K562 (cell line): ENCODE data around the gene MTREX. TPM values are rescaled to one million over a fixed set of nuclear protein-coding genes. Genes with fewer than 3 reads are reported as not detected.

Experiments used
- ATAC-seq: fragments of 200-7000 bp; cut with Tn5 transposase; 3 replicates; pipeline ENCODE4 v1.9.1; 2020; ENCODE audit warnings: moderate library complexity
- Bru-seq: library from RNA; stranded (reverse); fragments of 400-500 nt; gene quantifications from one replicate; lab custom pipeline; 2021; lab: Mats Ljungman, UMichigan
- BruChase-seq, 2 experiments: library from RNA; stranded (reverse); fragments of 400-500 nt; gene quantifications; one replicate each; lab custom pipeline; 2021; lab: Mats Ljungman, UMichigan
- BruUV-seq: library from RNA; stranded (reverse); fragments of 400-500 nt; replicated peaks from 2 replicates; lab custom pipeline; 2021; lab: Mats Ljungman, UMichigan
- CTCF ChIA-PET: fragments of 300-600 bp; formaldehyde crosslinking; extraction: SDS; loops from one replicate; lab custom pipeline; 2021; ENCODE audit warnings: low intra/inter-chr PET ratio; lab: Yijun Ruan, JAX
- POLR2A ChIA-PET: fragments of 300-600, 350-650 bp; sonication (Branson Sonifier 250); formaldehyde crosslinking; extraction: SDS; loops from one replicate; lab custom pipeline; 2021; ENCODE audit warnings: antibody characterized with exemption, inconsistent platforms; lab: Yijun Ruan, JAX
- DNase-seq, 4 experiments: peaks; one replicate each; pipeline versions ENCODE4 v3.0.0 to v3.0.0-alpha.2; 2011 to 2018; ENCODE audit warnings: low spot score in 3 of 4, mixed read lengths in 3 of 4; ENCODE audit errors: extremely low read depth in 1 of 4
- FAIRE-seq: peaks from 2 replicates; lab custom pipeline; 2011; peaks lifted over from hg19 to GRCh38; lab: Jason Lieb, UNC
- H2AFZ ChIP-seq: 2 replicates; pipeline ENCODE4 v1.6.0; 2011; ENCODE audit warnings: low read depth, low read length, control low read depth, inconsistent platforms
- H3K27ac ChIP-seq: fragments of 200-600 bp; 3 replicates; pipeline ENCODE4 v1.8.0; 2011; ENCODE audit warnings: low read depth, mild to moderate bottlenecking, control low read depth, inconsistent platforms, low read length, moderate library complexity, mixed read lengths; ENCODE audit errors: extremely low read depth
- H3K27me3 ChIP-seq, 2 experiments: fragments of 300-600 bp in 1 of 2; 2 replicates in 1 of 2; 3 replicates in 1 of 2; pipeline versions ENCODE4 v1.6.0 to v1.8.0; 2011; ENCODE audit warnings: inconsistent platforms in 2 of 2, low read length in 2 of 2, mild to moderate bottlenecking in 1 of 2, mixed read lengths in 1 of 2, moderate library complexity in 1 of 2; ENCODE audit not compliant: control insufficient read depth in 2 of 2, insufficient read depth in 2 of 2
- H3K36me3 ChIP-seq: fragments of 300-600 bp; 3 replicates; pipeline ENCODE4 v1.8.0; 2011; ENCODE audit warnings: mild to moderate bottlenecking, low read length, inconsistent platforms; ENCODE audit not compliant: control insufficient read depth, insufficient read depth
- H3K4me1 ChIP-seq, 2 experiments: fragments of 200-600 bp in 1 of 2; replicated peaks in 1 of 2; 2 replicates in 1 of 2; 3 replicates in 1 of 2; pipeline versions ENCODE4 v1.5.1 to v1.8.0; 2011; ENCODE audit warnings: inconsistent platforms in 2 of 2, low read length in 2 of 2, mild to moderate bottlenecking in 1 of 2, mixed read lengths in 1 of 2, moderate library complexity in 1 of 2; ENCODE audit not compliant: control insufficient read depth in 2 of 2, insufficient read depth in 2 of 2
- H3K4me2 ChIP-seq: 2 replicates; pipeline ENCODE4 v1.6.1; 2011; ENCODE audit warnings: low read length, control low read depth, inconsistent platforms, mixed read lengths; ENCODE audit not compliant: insufficient read depth
- H3K4me3 ChIP-seq: fragments of 200-600 bp; sonication (generic), shearing (Covaris generic); 2 replicates; pipeline ENCODE4 v1.5.1; 2016; ENCODE audit warnings: control low read depth, inconsistent platforms
- H3K79me2 ChIP-seq: fragments of 200-600 bp; 3 replicates; pipeline ENCODE4 v1.8.0; 2011; ENCODE audit warnings: low read length, inconsistent platforms; ENCODE audit not compliant: control insufficient read depth, insufficient read depth
- H3K9ac ChIP-seq, 2 experiments: 2 replicates each; pipeline versions ENCODE4 v1.6.0 to v1.6.1; 2011; ENCODE audit warnings: low read depth in 2 of 2, low read length in 2 of 2, control low read depth in 1 of 2, inconsistent platforms in 1 of 2, mild to moderate bottlenecking in 1 of 2, mixed read lengths in 1 of 2; ENCODE audit not compliant: insufficient read depth in 1 of 2
- H3K9me1 ChIP-seq: one replicate; pipeline ENCODE4 v1.6.0; 2011; ENCODE audit warnings: inconsistent platforms, mild to moderate bottlenecking, low read length, moderate library complexity; ENCODE audit not compliant: control insufficient read depth, insufficient read depth
- H3K9me3 ChIP-seq: replicated peaks from 2 replicates; pipeline ENCODE4 v1.5.1; 2011; ENCODE audit warnings: low read depth, low read length, inconsistent platforms; ENCODE audit not compliant: control insufficient read depth, insufficient read depth
- H4K20me1 ChIP-seq: replicated peaks from 2 replicates; pipeline ENCODE4 v1.6.1; 2011; ENCODE audit warnings: low read length, inconsistent platforms, mixed read lengths; ENCODE audit not compliant: control insufficient read depth, insufficient read depth
- MYBL2 ChIP-seq, 2 experiments: fragments of 450-650 bp in 1 of 2; sonication (generic) in 1 of 2; formaldehyde crosslinking in 1 of 2; IDR thresholded peaks; 2 replicates each; pipeline versions ENCODE4 v1.6.1 to v1.8.1; 2017 to 2022; ENCODE audit warnings: borderline replicate concordance in 1 of 2, inconsistent platforms in 1 of 2, low read depth in 1 of 2, mild to moderate bottlenecking in 1 of 2, missing genetic modification reagents in 1 of 2, moderate library complexity in 1 of 2
- MYC ChIP-seq, 2 experiments: fragments of 250-450 bp in 1 of 2; sonication (Bioruptor Pico) in 1 of 2; IDR thresholded peaks; 2 replicates each; pipeline versions ENCODE4 v1.5.1 to v1.6.1; 2012 to 2021; ENCODE audit warnings: low read depth in 2 of 2, borderline replicate concordance in 1 of 2, improper control_type of control experiment in 1 of 2, low read length in 1 of 2, mild to moderate bottlenecking in 1 of 2, moderate library complexity in 1 of 2
- POU5F1 ChIP-seq: fragments of 150-350 bp; IDR thresholded peaks from 2 replicates; pipeline ENCODE4 v1.6.1; 2014; ENCODE audit warnings: borderline replicate concordance, low read length, low read depth, mild to moderate bottlenecking; ENCODE audit not compliant: partially characterized antibody
- SUPT5H ChIP-seq: fragments of 450-650 bp; IDR thresholded peaks from 2 replicates; pipeline ENCODE4 v1.6.1; 2016
- TCF3 ChIP-seq: sonication (generic); formaldehyde crosslinking; IDR thresholded peaks from 2 replicates; pipeline ENCODE4 v1.4.0; 2020; ENCODE audit warnings: mild to moderate bottlenecking, missing genetic modification reagents
- ZFX ChIP-seq: sonication (generic); formaldehyde crosslinking; IDR thresholded peaks from 2 replicates; pipeline ENCODE4 v1.8.0; 2022; ENCODE audit warnings: mild to moderate bottlenecking, missing genetic modification reagents, moderate library complexity
- ZNF316 ChIP-seq: fragments of 450-650 bp; IDR thresholded peaks from 2 replicates; pipeline ENCODE4 v1.6.1; 2016
- WGBS: fragments of 100-300 bp; shearing (Covaris generic); methylation state at CpG from one replicate; pipeline ENCODE4 v1.1.6; 2016; ENCODE audit warnings: low coverage, mixed read lengths; ENCODE audit not compliant: insufficient coverage; ENCODE audit errors: missing lambda C conversion rate; 5-methylcytosine and 5-hydroxymethylcytosine counted together
- in situ Hi-C: fragments of 300-500 bp; cut with MboI; formaldehyde crosslinking; loops from 4 replicates; pipeline ENCODE4 v1.15.0; 2018; ENCODE audit warnings: inconsistent platforms, mixed read lengths
- intact Hi-C: fragments of 100-400 bp; cut with micrococcal nuclease; formaldehyde crosslinking; loops from 2 replicates; pipeline ENCODE4 v1.14.2; 2022
- long read RNA-seq, 3 experiments: library from polyadenylated mRNA in 2 of 3; library from RNA in 1 of 3; unstranded in 2 of 3; stranded (forward) in 1 of 3; transcript quantifications; one replicate each; pipeline ENCODE4 v2.0.0, GENCODE V29; 2019 to 2022
- polyA minus RNA-seq, 3 experiments: library from RNA; depleted of rRNA, polyadenylated mRNA; stranded (reverse); fragments of >200 nt; gene quantifications; 2 replicates each; pipeline ENCODE4 v1.2.3, GENCODE V29; 2011
- polyA plus RNA-seq, 8 experiments: library from polyadenylated mRNA; depleted of rRNA in 4 of 8; stranded (reverse) in 5 of 8; unstranded in 3 of 8; fragments of >200 nt; fragmentation: Nextera tagmentation in 2 of 8; fragmentation: Illumina TruSeq in 1 of 8; extraction: Ambion mirVana in 2 of 8; extraction: Trizol in 1 of 8; gene quantifications; 2 replicates each; pipeline versions ENCODE4 v1.2.1 to v1.2.3, GENCODE V29; 2011 to 2014; ENCODE audit warnings: inconsistent platforms in 1 of 8, missing spikeins in 1 of 8
- total RNA-seq, 7 experiments: library from RNA; depleted of rRNA in 6 of 7; stranded (reverse); fragments of >200 nt in 6 of 7; fragmentation: Illumina TruSeq in 2 of 7; extraction: Trizol in 2 of 7; gene quantifications; 2 replicates each; pipeline versions ENCODE4 v1.2.1 to v1.2.3, GENCODE V29; 2011 to 2021; ENCODE audit warnings: low replicate concordance in 1 of 7
- TF ChIP-seq, protein P1 (sequence below), 2 experiments: fragments of 150-350 bp in 1 of 2; IDR thresholded peaks; 2 replicates each; pipeline ENCODE4 v1.6.1; 2012 to 2016; ENCODE audit warnings: low read depth in 2 of 2, low read length in 2 of 2, mild to moderate bottlenecking in 1 of 2, moderate library complexity in 1 of 2
- TF ChIP-seq, protein P2 (sequence below): fragments of 450-650 bp; IDR thresholded peaks from 2 replicates; pipeline ENCODE4 v1.6.1; 2016; ENCODE audit warnings: low read depth, mild to moderate bottlenecking, moderate library complexity

MTREX gene
- 49.3 and 185 TPM in 2 replicates for total RNA-seq (2011; cell fraction: chromatin; rRNA removed; ENCODE audit: low replicate concordance)
- total RNA-seq (2011; cell fraction: nucleolus; rRNA removed): 21.7 and 31.1 TPM in 2 replicates
- total RNA-seq (2011; cell fraction: nucleoplasm; rRNA removed): 63.9 and 65.7 TPM in 2 replicates
- total RNA-seq (2014; rRNA removed) (113 and 193 TPM in 2 replicates), total RNA-seq (2014; rRNA removed; fragmentation: Illumina TruSeq; extraction: Trizol) (177 and 192 TPM in 2 replicates), total RNA-seq (2015; rRNA removed; fragmentation: Illumina TruSeq; extraction: Trizol) (167 and 193 TPM in 2 replicates), total RNA-seq (2021) (152 and 153 TPM in 2 replicates), polyA plus RNA-seq (2011; rRNA removed) (72.4 and 116 TPM in 2 replicates), polyA plus RNA-seq (2014; fragmentation: Illumina TruSeq; extraction: Trizol) (125 and 129 TPM in 2 replicates), polyA plus RNA-seq (2014; fragmentation: Nextera tagmentation; extraction: Ambion mirVana) (100 to 1,000 TPM in 1 of 2 experiments, 10 to 100 TPM in 1; 52.9 to 101 TPM), polyA plus RNA-seq (2014; rRNA removed) (114 and 150 TPM in 2 replicates), polyA minus RNA-seq (2011; rRNA and poly(A)+ RNA removed) (271 and 298 TPM in 2 replicates), Bru-seq, nascent RNA (percentile 91 among the genes with signal in this experiment), BruChase-seq, experiment 1, labeled RNA remaining after a 2-hour chase (percentile 94 among the genes with signal in this experiment), BruChase-seq, experiment 2, labeled RNA remaining after a 6-hour chase (percentile 92 among the genes with signal in this experiment)
- polyA plus RNA-seq (2011; cell fraction: cytosol; rRNA removed): 14.1 and 28.7 TPM in 2 replicates
- polyA plus RNA-seq (2011; cell fraction: nucleus; rRNA removed): 25.6 and 33.2 TPM in 2 replicates
- 58.0 and 106 TPM in 2 replicates for polyA plus RNA-seq (2012)
- polyA minus RNA-seq (2011; cell fraction: cytosol; rRNA and poly(A)+ RNA removed): 97.8 and 104 TPM in 2 replicates
- 54.3 and 85.9 TPM in 2 replicates for polyA minus RNA-seq (2011; cell fraction: nucleus; rRNA and poly(A)+ RNA removed)
- long read RNA-seq, experiment 1, full-length matches to known transcripts: 139 of 237 reads
- long read RNA-seq, experiment 1, partial matches to known transcripts: 71 of 237 reads
- long read RNA-seq, experiment 1, other reads (novel, unspliced or antisense): 27 of 237 reads
- long read RNA-seq, experiment 2, full-length matches to known transcripts: 30 of 109 reads
- long read RNA-seq, experiment 2, partial matches to known transcripts: 48 of 109 reads
- long read RNA-seq, experiment 2, other reads (novel, unspliced or antisense): 31 of 109 reads
- long read RNA-seq, experiment 3, full-length matches to known transcripts: 14 of 40 reads
- long read RNA-seq, experiment 3, partial matches to known transcripts: 21 of 40 reads
- long read RNA-seq, experiment 3, other reads (novel, unspliced or antisense): 5 of 40 reads

DNA sequence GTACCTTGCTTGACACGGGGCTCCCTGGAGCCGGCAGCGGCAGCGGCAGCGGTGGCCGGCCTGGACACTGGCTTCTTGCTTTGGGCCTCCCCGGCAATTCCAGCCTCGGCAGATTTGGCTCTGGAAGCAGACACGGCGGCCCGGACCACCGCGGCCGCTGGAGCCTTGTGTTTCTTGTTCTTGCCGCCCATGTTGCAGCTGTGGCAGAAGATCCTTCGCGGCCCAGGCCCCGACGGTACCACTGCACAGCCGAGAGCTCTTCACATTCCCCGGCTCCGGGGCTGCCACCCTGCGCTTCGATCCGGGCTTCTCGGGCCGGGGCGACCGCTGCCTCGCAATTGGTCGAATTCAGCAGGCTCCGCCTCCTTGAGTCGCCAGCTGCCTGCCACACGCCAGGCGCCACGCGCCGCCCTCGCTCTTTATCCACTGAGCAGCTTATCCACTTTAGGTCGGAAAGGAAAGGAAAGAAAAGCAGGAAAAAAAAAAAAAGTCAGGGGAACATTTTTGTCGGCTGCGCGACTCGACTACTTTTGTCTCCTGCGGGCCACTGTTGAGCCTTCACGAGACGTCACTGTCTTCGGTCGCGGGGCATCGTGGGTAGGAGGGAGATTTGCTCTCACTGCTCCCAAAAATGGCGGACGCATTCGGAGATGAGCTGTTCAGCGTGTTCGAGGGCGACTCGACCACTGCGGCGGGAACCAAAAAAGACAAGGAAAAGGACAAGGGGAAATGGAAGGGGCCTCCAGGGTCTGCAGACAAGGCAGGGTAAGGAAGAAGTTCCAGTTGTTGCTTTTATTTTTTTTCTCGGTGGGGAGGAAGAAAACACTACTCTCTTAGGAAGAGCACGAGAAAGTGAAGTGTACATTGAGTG, at the start of gene MTREX, which contains the start of gene DHX29:
Gene MTREX, plus strand, starts transcription at position 607 of the 871 bp plus-strand sequence. Its CDS starts 25 bp downstream, at position 632.
Gene DHX29, minus strand, starts transcription at position 312 of the 871 bp plus-strand sequence. Its CDS starts 121 bp downstream, at position 191.
- FAIRE-seq (peak; percentile 81), DNase-seq (peak; percentile 78 to 93 (median 86)), ATAC-seq (peak; percentile 88)
- BruUV-seq: no TSS peak
- WGBS: under 1% methylated on average over 58 of the region's 62 CpGs
- H2AFZ ChIP-seq: peak within 1 kb of the TSS; percentile 90
- H4K20me1 ChIP-seq: no peaks in the 10 kb centered on the region
- H3K9ac ChIP-seq: peak within 1 kb of the TSS; percentile 99 to 100
- H3K4me3 ChIP-seq: peak within 1 kb of the TSS; percentile 82
- H3K9me3 ChIP-seq: peaks cover 7% of the 10 kb centered on the region
- CTCF ChIA-PET: no interaction called here
- in situ Hi-C loops (no loop called here), intact Hi-C loops (loop anchor here (5.0 to 10.0 kb wide), 2 partner anchors 80 to 133 kb away; partner anchors contain the start of genes CDC20B and MCIDAS)
- H3K27ac ChIP-seq: peak within 1 kb of the TSS; percentile 98
- POLR2A ChIA-PET: interaction anchor here (0.9 to 2.3 kb wide), 10 partner anchors 9 to 80 kb away, joined by 3 to 8 read pairs (median 4); partner anchors contain the start of genes CCNO and MCIDAS
- H3K27me3 ChIP-seq: no peaks in the 10 kb centered on the region
- H3K4me2 ChIP-seq: peak within 1 kb of the TSS; percentile 93
- peaks cover 100% of the 10 kb centered on the region for H3K79me2 ChIP-seq
- H3K36me3 ChIP-seq: peaks cover 27% of the 10 kb centered on the region
- no peaks in the 10 kb centered on the region for H3K9me1 ChIP-seq
- H3K4me1 ChIP-seq: peaks cover 3 to 15% of the 10 kb centered on the region in 2 experiments; a peak in 4 of 5 replicates
- TF ChIP-seq MYC (IDR thresholded peaks at IDR 0.05; ENCODE audit: low read depth, low read length) (peak; percentile 87), MYC (CRISPR knock-in tag; IDR thresholded peaks at IDR 0.05; ENCODE audit: borderline replicate concordance, low read depth) (no peak), TCF3 (CRISPR knock-in tag) (0 out of 2 replicates have a peak, but pooled peaks have one; percentile 8), SUPT5H (peak; percentile 94), MYBL2 (IDR thresholded peaks at IDR 0.05; ENCODE audit: low read depth) (no peak), MYBL2 (CRISPR knock-in tag; IDR thresholded peaks at IDR 0.05; ENCODE audit: borderline replicate concordance) (no peak), POU5F1 (peak; percentile 85), ZFX (CRISPR knock-in tag) (peak; percentile 97), ZNF316 (0 out of 2 replicates have a peak, but pooled peaks have one; percentile 32)
- TF ChIP-seq, protein P1, sequence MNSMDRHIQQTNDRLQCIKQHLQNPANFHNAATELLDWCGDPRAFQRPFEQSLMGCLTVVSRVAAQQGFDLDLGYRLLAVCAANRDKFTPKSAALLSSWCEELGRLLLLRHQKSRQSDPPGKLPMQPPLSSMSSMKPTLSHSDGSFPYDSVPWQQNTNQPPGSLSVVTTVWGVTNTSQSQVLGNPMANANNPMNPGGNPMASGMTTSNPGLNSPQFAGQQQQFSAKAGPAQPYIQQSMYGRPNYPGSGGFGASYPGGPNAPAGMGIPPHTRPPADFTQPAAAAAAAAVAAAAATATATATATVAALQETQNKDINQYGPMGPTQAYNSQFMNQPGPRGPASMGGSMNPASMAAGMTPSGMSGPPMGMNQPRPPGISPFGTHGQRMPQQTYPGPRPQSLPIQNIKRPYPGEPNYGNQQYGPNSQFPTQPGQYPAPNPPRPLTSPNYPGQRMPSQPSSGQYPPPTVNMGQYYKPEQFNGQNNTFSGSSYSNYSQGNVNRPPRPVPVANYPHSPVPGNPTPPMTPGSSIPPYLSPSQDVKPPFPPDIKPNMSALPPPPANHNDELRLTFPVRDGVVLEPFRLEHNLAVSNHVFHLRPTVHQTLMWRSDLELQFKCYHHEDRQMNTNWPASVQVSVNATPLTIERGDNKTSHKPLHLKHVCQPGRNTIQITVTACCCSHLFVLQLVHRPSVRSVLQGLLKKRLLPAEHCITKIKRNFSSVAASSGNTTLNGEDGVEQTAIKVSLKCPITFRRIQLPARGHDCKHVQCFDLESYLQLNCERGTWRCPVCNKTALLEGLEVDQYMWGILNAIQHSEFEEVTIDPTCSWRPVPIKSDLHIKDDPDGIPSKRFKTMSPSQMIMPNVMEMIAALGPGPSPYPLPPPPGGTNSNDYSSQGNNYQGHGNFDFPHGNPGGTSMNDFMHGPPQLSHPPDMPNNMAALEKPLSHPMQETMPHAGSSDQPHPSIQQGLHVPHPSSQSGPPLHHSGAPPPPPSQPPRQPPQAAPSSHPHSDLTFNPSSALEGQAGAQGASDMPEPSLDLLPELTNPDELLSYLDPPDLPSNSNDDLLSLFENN (IDR thresholded peaks at IDR 0.05; ENCODE audit: low read depth in 2 of 2, low read length in 2 of 2): peak in 1 of 2 experiments; percentile 65; a peak in 2 of 4 replicates
- TF ChIP-seq, protein P2, sequence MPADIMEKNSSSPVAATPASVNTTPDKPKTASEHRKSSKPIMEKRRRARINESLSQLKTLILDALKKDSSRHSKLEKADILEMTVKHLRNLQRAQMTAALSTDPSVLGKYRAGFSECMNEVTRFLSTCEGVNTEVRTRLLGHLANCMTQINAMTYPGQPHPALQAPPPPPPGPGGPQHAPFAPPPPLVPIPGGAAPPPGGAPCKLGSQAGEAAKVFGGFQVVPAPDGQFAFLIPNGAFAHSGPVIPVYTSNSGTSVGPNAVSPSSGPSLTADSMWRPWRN: peak; percentile 84
